HCT116 (cell line): ENCODE results near the gene SVEP1. TPM values are rescaled to one million over a fixed set of nuclear protein-coding genes. Genes with fewer than 3 reads are reported as not detected.

ENCODE experiments used
- ATAC-seq: fragments of 200-7000 bp; cut with Tn5 transposase; 2 replicates; pipeline ENCODE4 v1.9.1; 2020; ENCODE audit warnings: mild to moderate bottlenecking, moderate library complexity
- BruUV-seq: library from RNA; stranded (reverse); fragments of 400-500 nt; replicated peaks from 2 replicates; lab custom pipeline; 2021; lab: Mats Ljungman, UMichigan
- CTCF ChIA-PET: fragments of 300-600 bp; sonication (Branson Sonifier 250); formaldehyde crosslinking; loops from one replicate; lab custom pipeline; 2021; ENCODE audit warnings: antibody characterized with exemption; lab: Charles Lee
- POLR2A ChIA-PET: fragments of 300-600, 350-600 bp; sonication (Branson Sonifier 250); formaldehyde crosslinking; loops from one replicate; lab custom pipeline; 2021; ENCODE audit warnings: antibody characterized with exemption; lab: Charles Lee
- RAD21 ChIA-PET, 2 experiments: fragments of 300-600 bp; sonication (Branson Sonifier 250); formaldehyde crosslinking; loops; one replicate each; lab custom pipeline; 2023; ENCODE audit warnings: low total read pairs in 2 of 2; ENCODE audit not compliant: uncharacterized antibody in 2 of 2, unreplicated experiment in 2 of 2, low non-redundant PET in 1 of 2; lab: Charles Lee
- DNase-seq: peaks from one replicate; pipeline ENCODE4 v3.0.0-alpha.2; 2010; ENCODE audit warnings: low read depth, low spot score
- H2AFZ ChIP-seq: fragments of 200-600 bp; shearing (Covaris generic), sonication (generic); 2 replicates; pipeline ENCODE4 v1.6.1; 2017; ENCODE audit warnings: low read depth, mixed run types, mixed read lengths, antibody characterized with exemption, low read length; ENCODE audit not compliant: poor library complexity, severe bottlenecking
- H3K27ac ChIP-seq: 2 replicates; pipeline ENCODE4 v1.5.1; 2012; ENCODE audit warnings: low read depth, low read length
- H3K27me3 ChIP-seq: fragments of 200-600 bp; sonication (generic); 2 replicates; pipeline ENCODE4 v1.6.1; 2016; ENCODE audit warnings: mixed run types, low read length, mixed read lengths; ENCODE audit not compliant: insufficient read depth
- H3K36me3 ChIP-seq, 2 experiments: fragments of 200-500 bp in 1 of 2; fragments of 200-600 bp in 1 of 2; sonication (Bioruptor generic) in 1 of 2; sonication (generic) in 1 of 2; 2 replicates each; pipeline versions ENCODE4 v1.5.1 to v1.6.1; 2014 to 2016; ENCODE audit warnings: low read length in 2 of 2, inconsistent platforms in 1 of 2, mixed read lengths in 1 of 2, mixed run types in 1 of 2; ENCODE audit not compliant: insufficient read depth in 2 of 2, control insufficient read depth in 1 of 2
- H3K4me1 ChIP-seq, 2 experiments: fragments of 200-600 bp in 1 of 2; sonication (generic) in 1 of 2; 2 replicates each; pipeline versions ENCODE4 v1.5.1 to v1.6.1; 2012 to 2017; ENCODE audit warnings: low read length in 2 of 2, inconsistent platforms in 1 of 2, mild to moderate bottlenecking in 1 of 2, mixed read lengths in 1 of 2, mixed run types in 1 of 2, moderate library complexity in 1 of 2; ENCODE audit not compliant: insufficient read depth in 2 of 2, control insufficient read depth in 1 of 2
- H3K4me2 ChIP-seq: fragments of 200-600 bp; sonication (generic); 2 replicates; pipeline ENCODE4 v1.6.1; 2017; ENCODE audit warnings: mixed run types, low read length, mixed read lengths
- H3K4me3 ChIP-seq, 2 experiments: fragments of 200-600 bp in 1 of 2; sonication (generic) in 1 of 2; replicated peaks in 1 of 2; 2 replicates each; pipeline ENCODE4 v1.5.1; 2011 to 2016; ENCODE audit warnings: low read length in 2 of 2, control low read depth in 1 of 2, low read depth in 1 of 2, mild to moderate bottlenecking in 1 of 2, mixed read lengths in 1 of 2, mixed run types in 1 of 2
- H3K79me2 ChIP-seq: fragments of 200-600 bp; sonication (generic); 2 replicates; pipeline ENCODE4 v1.6.1; 2017; ENCODE audit warnings: mild to moderate bottlenecking, mixed run types, low read length, moderate library complexity, mixed read lengths; ENCODE audit not compliant: insufficient read depth
- H3K9ac ChIP-seq: fragments of 200-600 bp; sonication (generic); 2 replicates; pipeline ENCODE4 v1.6.1; 2016; ENCODE audit warnings: low read length, mixed read lengths
- H3K9me2 ChIP-seq: fragments of 200-600 bp; sonication (generic), shearing (Covaris generic); 2 replicates; pipeline ENCODE4 v1.6.1; 2017; ENCODE audit warnings: mixed run types, mild to moderate bottlenecking, moderate library complexity; ENCODE audit not compliant: insufficient read depth
- H3K9me3 ChIP-seq, 2 experiments: fragments of 200-500 bp in 1 of 2; fragments of 200-600 bp in 1 of 2; sonication (Bioruptor generic) in 1 of 2; sonication (generic) in 1 of 2; 2 replicates each; pipeline ENCODE4 v1.6.1; 2014 to 2017; ENCODE audit warnings: low read length in 2 of 2, mixed read lengths in 2 of 2, inconsistent platforms in 1 of 2, low read depth in 1 of 2, mild to moderate bottlenecking in 1 of 2, mixed run types in 1 of 2, moderate library complexity in 1 of 2; ENCODE audit not compliant: control insufficient read depth in 1 of 2, insufficient read depth in 1 of 2
- H4K20me1 ChIP-seq: fragments of 200-600 bp; sonication (generic), shearing (Covaris generic); 2 replicates; pipeline ENCODE4 v1.6.1; 2017; ENCODE audit warnings: mixed run types, mild to moderate bottlenecking, moderate library complexity; ENCODE audit not compliant: insufficient read depth
- CBX3 ChIP-seq: IDR thresholded peaks from 2 replicates; pipeline ENCODE4 v1.6.1; 2012; ENCODE audit warnings: low read depth
- CEBPB ChIP-seq: IDR thresholded peaks from 2 replicates; pipeline ENCODE4 v1.6.1; 2012; ENCODE audit warnings: low read depth
- EGR1 ChIP-seq: IDR thresholded peaks from 2 replicates; pipeline ENCODE4 v1.6.1; 2012; ENCODE audit warnings: low read depth
- ELF1 ChIP-seq: IDR thresholded peaks from 2 replicates; pipeline ENCODE4 v1.6.1; 2012; ENCODE audit warnings: low read depth, borderline replicate concordance
- EZH2 ChIP-seq: fragments of 200-600 bp; sonication (generic); IDR thresholded peaks from 2 replicates; pipeline ENCODE4 v1.6.1; 2017; ENCODE audit warnings: antibody characterized with exemption, mixed run types
- EZH2phosphoT487 ChIP-seq: fragments of 200-600 bp; IDR thresholded peaks from 2 replicates; pipeline ENCODE4 v1.6.1; 2018; ENCODE audit warnings: antibody characterized with exemption, borderline replicate concordance
- FOSL1 ChIP-seq: IDR thresholded peaks from 2 replicates; pipeline ENCODE4 v1.6.1; 2012; ENCODE audit warnings: low read depth
- JUND ChIP-seq: IDR thresholded peaks from 2 replicates; pipeline ENCODE4 v1.6.1; 2012
- POLR2A ChIP-seq: IDR thresholded peaks from 2 replicates; pipeline ENCODE4 v1.7.0; 2011; ENCODE audit warnings: borderline replicate concordance; ENCODE audit not compliant: insufficient read depth, insufficient read length; ENCODE audit errors: extremely low read depth
- REST ChIP-seq: IDR thresholded peaks from 2 replicates; pipeline ENCODE4 v1.6.1; 2012; ENCODE audit warnings: low read depth
- SRF ChIP-seq: IDR thresholded peaks from 2 replicates; pipeline ENCODE4 v1.6.1; 2012; ENCODE audit warnings: low read depth
- TCF7L2 ChIP-seq: IDR thresholded peaks from 2 replicates; pipeline ENCODE4 v1.7.0; 2011; ENCODE audit warnings: borderline replicate concordance, inconsistent platforms; ENCODE audit not compliant: insufficient read depth, insufficient read length; ENCODE audit errors: extremely low read depth
- YY1 ChIP-seq: IDR thresholded peaks from 2 replicates; pipeline ENCODE4 v1.6.1; 2011; ENCODE audit warnings: low read length, low read depth, moderate library complexity, mild to moderate bottlenecking; ENCODE audit not compliant: insufficient replicate concordance; ENCODE audit errors: extremely low read depth
- ZBTB33 ChIP-seq: IDR thresholded peaks from 2 replicates; pipeline ENCODE4 v1.6.1; 2011; ENCODE audit warnings: mild to moderate bottlenecking, low read length, moderate library complexity; ENCODE audit not compliant: insufficient replicate concordance; ENCODE audit errors: extremely low read depth
- ZFX ChIP-seq: fragments of 450-650 bp; IDR thresholded peaks from 2 replicates; pipeline ENCODE4 v1.6.1; 2017
- ZNF274 ChIP-seq: fragments of 200-500 bp; sonication (Bioruptor generic); IDR thresholded peaks from 2 replicates; pipeline ENCODE4 v1.6.1; 2014; ENCODE audit warnings: mild to moderate bottlenecking, low read depth, low read length, inconsistent platforms
- intact Hi-C: fragments of 100-400 bp; cut with micrococcal nuclease; formaldehyde crosslinking; loops from 2 replicates; pipeline ENCODE4 v1.10.0; 2022
- total RNA-seq: library from RNA; stranded (reverse); gene quantifications from one replicate; pipeline ENCODE4 v1.2.1, GENCODE V29; 2021; ENCODE audit not compliant: unreplicated experiment
- TF ChIP-seq, protein P1 (sequence below), 3 experiments: fragments of 200-600 bp in 1 of 3; sonication (generic) in 1 of 3; IDR thresholded peaks in 2 of 3; conservative IDR thresholded peaks in 1 of 3; 2 replicates each; pipeline ENCODE4 v1.5.1; 2012 to 2017; ENCODE audit warnings: low read depth in 2 of 3, low read length in 2 of 3, antibody characterized with exemption in 1 of 3, borderline replicate concordance in 1 of 3, control low read depth in 1 of 3, mild to moderate bottlenecking in 1 of 3, mixed read lengths in 1 of 3, mixed run types in 1 of 3, moderate library complexity in 1 of 3; ENCODE audit not compliant: insufficient read depth in 1 of 3

SVEP1 gene
- total RNA-seq, 1 experiment from 2014 or later: 0.15 TPM

GRCh38 chr9:110479481-110479880 is 100.1 kb downstream of the SVEP1 start:
- no peak for ATAC-seq

More at GRCh38 chr9:110479481-110479880, 100.1 kb downstream of the SVEP1 start:
- Histone ChIP-seq H2AFZ (no peak overlapping the region), H3K27ac (no peak overlapping the region), H4K20me1 (no peaks in the 10 kb centered on the region), H3K27me3 (no peaks in the 10 kb centered on the region), H3K4me2 (no peak overlapping the region), H3K9me2 (no peaks in the 10 kb centered on the region), H3K4me3 (no peak overlapping the region), H3K79me2 (no peaks in the 10 kb centered on the region), H3K9me3 (no peaks in the 10 kb centered on the region), H3K9ac (no peak overlapping the region), H3K4me1 (no peaks in the 10 kb centered on the region), H3K36me3 (no peaks in the 10 kb centered on the region)
- TF ChIP-seq, protein P1, sequence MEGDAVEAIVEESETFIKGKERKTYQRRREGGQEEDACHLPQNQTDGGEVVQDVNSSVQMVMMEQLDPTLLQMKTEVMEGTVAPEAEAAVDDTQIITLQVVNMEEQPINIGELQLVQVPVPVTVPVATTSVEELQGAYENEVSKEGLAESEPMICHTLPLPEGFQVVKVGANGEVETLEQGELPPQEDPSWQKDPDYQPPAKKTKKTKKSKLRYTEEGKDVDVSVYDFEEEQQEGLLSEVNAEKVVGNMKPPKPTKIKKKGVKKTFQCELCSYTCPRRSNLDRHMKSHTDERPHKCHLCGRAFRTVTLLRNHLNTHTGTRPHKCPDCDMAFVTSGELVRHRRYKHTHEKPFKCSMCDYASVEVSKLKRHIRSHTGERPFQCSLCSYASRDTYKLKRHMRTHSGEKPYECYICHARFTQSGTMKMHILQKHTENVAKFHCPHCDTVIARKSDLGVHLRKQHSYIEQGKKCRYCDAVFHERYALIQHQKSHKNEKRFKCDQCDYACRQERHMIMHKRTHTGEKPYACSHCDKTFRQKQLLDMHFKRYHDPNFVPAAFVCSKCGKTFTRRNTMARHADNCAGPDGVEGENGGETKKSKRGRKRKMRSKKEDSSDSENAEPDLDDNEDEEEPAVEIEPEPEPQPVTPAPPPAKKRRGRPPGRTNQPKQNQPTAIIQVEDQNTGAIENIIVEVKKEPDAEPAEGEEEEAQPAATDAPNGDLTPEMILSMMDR (IDR thresholded peaks at IDR 0.05 in 2 of 3, conservative IDR thresholded peaks at IDR 0.05 in 1 of 3; ENCODE audit: borderline replicate concordance in 1 of 3, insufficient read depth in 1 of 3, low read depth in 2 of 3, low read length in 2 of 3): no peak
- TF ChIP-seq ZNF274: no peak
- TF ChIP-seq SRF: no peak
- no peak for TF ChIP-seq ZBTB33
- no peak for TF ChIP-seq CBX3
- no peak for TF ChIP-seq YY1
- TF ChIP-seq REST: no peak
- TF ChIP-seq TCF7L2: no peak
- no peak for TF ChIP-seq EZH2
- no peak for TF ChIP-seq ZFX
- no peak for TF ChIP-seq CEBPB
- TF ChIP-seq EZH2phosphoT487: no peak
- TF ChIP-seq ELF1: no peak
- no peak for TF ChIP-seq EGR1
- no peak for TF ChIP-seq JUND
- TF ChIP-seq FOSL1: no peak
- no peak for TF ChIP-seq POLR2A
- intact Hi-C loops: no loop called here
- CTCF ChIA-PET: no interaction called here
- RAD21 ChIA-PET: no interaction called here
- no TSS peak for BruUV-seq
- POLR2A ChIA-PET: no interaction called here
- DNase-seq: no peak
